ENCODE results near the gene NUP85.

- TF ChIP-seq CTCF (IDR thresholded peaks at IDR 0.05) (no peak), POLR2A (IDR thresholded peaks at IDR 0.05) (no peak)
Measured at GRCh38 chr17:75271955-75272847, 66.7 kb downstream of the NUP85 start.
